B cell (primary cell): ENCODE measurements around the gene TMED1.

Experiments
- CTCF ChIP-seq: fragments of 200-600 bp; IDR thresholded peaks from one replicate; pipeline ENCODE4 v1.8.0; 2022; ENCODE audit warnings: antibody characterized with exemption, mild to moderate bottlenecking
- EZH2 ChIP-seq: IDR thresholded peaks from 2 replicates; pipeline ENCODE4 v1.6.1; 2012; ENCODE audit warnings: borderline replicate concordance, low read depth, mild to moderate bottlenecking, moderate library complexity, low read length; ENCODE audit not compliant: insufficient read depth, poor library complexity, severe bottlenecking

DNA sequence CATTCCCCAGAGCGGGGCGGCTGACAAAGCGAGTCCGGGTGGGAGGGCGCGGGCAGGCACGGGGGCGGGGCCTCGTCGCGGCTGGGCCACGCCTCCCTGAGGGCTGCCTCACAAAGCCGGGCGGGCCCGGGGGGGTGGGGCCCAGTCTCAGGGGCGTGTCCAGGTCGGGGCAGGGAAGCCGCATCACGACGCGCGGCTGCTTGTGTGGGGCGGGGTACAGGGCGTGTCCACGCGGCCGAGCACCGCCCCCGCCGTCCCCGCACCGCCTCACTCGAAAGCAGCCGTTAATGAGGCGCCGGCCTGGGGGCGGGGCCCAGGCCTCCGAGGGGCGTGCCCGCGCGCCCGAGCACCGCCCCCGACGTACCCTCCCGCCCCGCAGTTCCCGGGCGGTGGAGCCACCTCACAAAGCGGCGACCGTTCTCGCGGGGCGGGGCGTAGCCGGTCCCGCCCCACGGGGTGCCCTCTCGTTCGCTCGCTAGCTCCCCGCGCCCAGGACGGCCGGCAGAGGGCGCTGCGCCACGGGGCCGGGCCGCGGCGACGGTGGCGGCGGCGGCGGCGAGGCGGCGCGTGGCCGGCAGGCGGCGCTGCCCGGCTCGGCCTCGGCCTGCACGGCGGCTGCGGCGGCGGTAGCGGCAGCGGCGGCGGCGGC is 35.1 kb upstream of the TMED1 start, which contains the start of gene CARM1:
- TF ChIP-seq CTCF (peak; percentile 55), EZH2 (no peak)
